HFFc6 (cell line): ENCODE results near the gene YDJC. TPM values are rescaled to one million over a fixed set of nuclear protein-coding genes. Genes with fewer than 3 reads are reported as not detected.
A peak's percentile ranks its signal among the peaks of the same experiment; 100 is the strongest.
"Not testable (repeated sequence)": the region's sequence is repeated elsewhere in the genome, so short reads cannot be mapped to it uniquely, and the experiment has no call there.

Experiments used
- DNase-seq: peaks from one replicate; pipeline ENCODE4 v3.0.0-alpha.2; 2018
- H3K27ac Mint-ChIP-seq: 2 replicates; pipeline ENCODE4 v1.8.0; 2020; ENCODE audit warnings: mild to moderate bottlenecking, mixed read lengths
- H3K27me3 Mint-ChIP-seq: 2 replicates; pipeline ENCODE4 v1.8.0; 2021; ENCODE audit warnings: mild to moderate bottlenecking, moderate library complexity, mixed read lengths; ENCODE audit not compliant: insufficient read depth
- H3K36me3 Mint-ChIP-seq: 2 replicates; pipeline ENCODE4 v1.8.0; 2021; ENCODE audit warnings: low read depth, mixed read lengths
- H3K4me1 Mint-ChIP-seq: 2 replicates; pipeline ENCODE4 v1.8.0; 2020; ENCODE audit warnings: low read depth, mixed read lengths
- H3K4me3 Mint-ChIP-seq: 2 replicates; pipeline ENCODE4 v1.8.0; 2020; ENCODE audit warnings: mild to moderate bottlenecking, moderate library complexity, mixed read lengths
- H3K9me3 Mint-ChIP-seq: 2 replicates; pipeline ENCODE4 v1.8.0; 2020; ENCODE audit warnings: mild to moderate bottlenecking, mixed read lengths
- total RNA-seq, 6 experiments: library from RNA; stranded (reverse); fragmentation: NEBNext Ultra II Directional; extraction: Animal tissue kit (Norgen Biotek cat#: 25700); gene quantifications; 2 replicates in 1 of 6; 3 replicates in 5 of 6; pipeline ENCODE4 v1.2.3, GENCODE V29; 2021
- TF ChIP-seq, protein P1 (sequence below): fragments of 200-600 bp; sonication (generic); IDR thresholded peaks from 2 replicates; pipeline ENCODE4 v1.5.0; 2021; ENCODE audit warnings: antibody characterized with exemption, mild to moderate bottlenecking

The YDJC gene
- total RNA-seq, 6 experiments from 2014 or later: 18.6 to 29.5 (median 20.0) TPM

DNA sequence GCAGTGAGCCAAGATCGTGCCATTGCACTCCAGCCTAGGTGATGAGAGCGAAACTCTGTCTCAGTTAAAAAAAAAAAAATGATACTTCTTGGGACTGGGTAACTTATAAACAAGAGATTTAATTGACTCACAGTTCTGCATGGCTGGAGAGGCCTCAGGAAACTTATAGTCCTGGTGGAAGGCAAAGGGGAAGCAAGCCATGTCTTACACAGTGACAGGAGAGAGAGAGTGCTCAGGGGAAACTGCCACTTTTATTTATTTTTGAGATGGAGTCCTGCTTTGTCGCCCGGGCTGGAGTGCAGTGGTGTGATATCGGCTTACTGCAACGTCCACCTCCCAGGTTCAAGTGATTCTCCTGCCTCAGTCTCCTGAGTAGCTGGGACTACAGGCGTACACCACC lies 20.5 kb upstream of the YDJC start:
- Mint-ChIP-seq H3K27ac (no peak overlapping the region), H3K36me3 (no peaks in the 10 kb centered on the region), H3K27me3 (no peaks in the 10 kb centered on the region; the same call in 1 of the 2 replicates), H3K4me3 (no peak overlapping the region), H3K9me3 (no peaks in the 10 kb centered on the region), H3K4me1 (peaks cover 24% of the 10 kb centered on the region)
- DNase-seq: no peak
- TF ChIP-seq, protein P1, sequence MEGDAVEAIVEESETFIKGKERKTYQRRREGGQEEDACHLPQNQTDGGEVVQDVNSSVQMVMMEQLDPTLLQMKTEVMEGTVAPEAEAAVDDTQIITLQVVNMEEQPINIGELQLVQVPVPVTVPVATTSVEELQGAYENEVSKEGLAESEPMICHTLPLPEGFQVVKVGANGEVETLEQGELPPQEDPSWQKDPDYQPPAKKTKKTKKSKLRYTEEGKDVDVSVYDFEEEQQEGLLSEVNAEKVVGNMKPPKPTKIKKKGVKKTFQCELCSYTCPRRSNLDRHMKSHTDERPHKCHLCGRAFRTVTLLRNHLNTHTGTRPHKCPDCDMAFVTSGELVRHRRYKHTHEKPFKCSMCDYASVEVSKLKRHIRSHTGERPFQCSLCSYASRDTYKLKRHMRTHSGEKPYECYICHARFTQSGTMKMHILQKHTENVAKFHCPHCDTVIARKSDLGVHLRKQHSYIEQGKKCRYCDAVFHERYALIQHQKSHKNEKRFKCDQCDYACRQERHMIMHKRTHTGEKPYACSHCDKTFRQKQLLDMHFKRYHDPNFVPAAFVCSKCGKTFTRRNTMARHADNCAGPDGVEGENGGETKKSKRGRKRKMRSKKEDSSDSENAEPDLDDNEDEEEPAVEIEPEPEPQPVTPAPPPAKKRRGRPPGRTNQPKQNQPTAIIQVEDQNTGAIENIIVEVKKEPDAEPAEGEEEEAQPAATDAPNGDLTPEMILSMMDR: no peak

DNA sequence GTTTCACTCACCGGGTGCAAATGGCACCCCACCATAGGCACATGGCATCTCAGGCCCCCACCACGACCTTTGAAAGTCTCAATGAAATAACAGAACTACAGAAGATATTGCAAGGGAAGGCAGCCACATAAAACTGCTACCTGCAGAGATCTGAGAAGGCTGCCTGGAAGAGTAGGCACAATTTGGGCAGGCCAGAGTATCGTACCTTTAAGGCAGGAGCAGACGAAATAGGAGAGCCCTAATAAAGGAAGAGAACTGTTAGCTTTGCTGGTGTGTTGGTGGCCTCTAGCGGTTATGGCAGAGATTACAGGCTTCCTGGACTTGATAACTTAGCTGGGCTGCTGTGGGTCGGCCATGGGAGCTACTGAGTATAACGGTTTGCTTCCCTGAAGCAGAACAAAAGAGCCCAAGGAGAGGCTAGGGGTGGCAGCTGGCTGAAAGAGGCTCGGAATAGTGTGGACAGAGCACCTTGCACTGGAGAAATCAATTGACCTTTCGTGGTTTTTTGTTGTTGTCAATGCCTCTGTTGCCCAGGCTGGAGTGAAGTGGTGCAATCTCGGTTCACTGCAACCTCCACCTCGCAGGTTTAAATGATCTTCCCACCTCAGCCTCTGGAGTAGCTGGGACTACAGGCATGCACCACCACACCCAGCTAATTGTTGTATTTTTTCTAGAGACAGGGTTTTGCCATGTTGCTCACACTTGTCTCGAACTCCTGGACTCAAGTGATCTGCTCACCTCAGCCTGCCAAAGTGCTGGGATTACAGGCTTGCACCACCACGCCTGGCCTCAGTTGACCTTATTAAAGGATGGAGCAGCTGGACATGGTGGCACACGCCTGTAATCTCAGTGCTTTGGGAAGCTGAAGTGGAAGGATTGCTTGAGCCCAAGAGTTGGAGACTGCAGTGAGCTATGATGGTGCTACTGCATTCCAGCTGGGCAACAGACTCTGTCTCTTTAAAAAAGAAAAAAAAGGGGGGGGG lies 17.1 kb upstream of the YDJC start:
- TF ChIP-seq, protein P1: peak; percentile 89

DNA sequence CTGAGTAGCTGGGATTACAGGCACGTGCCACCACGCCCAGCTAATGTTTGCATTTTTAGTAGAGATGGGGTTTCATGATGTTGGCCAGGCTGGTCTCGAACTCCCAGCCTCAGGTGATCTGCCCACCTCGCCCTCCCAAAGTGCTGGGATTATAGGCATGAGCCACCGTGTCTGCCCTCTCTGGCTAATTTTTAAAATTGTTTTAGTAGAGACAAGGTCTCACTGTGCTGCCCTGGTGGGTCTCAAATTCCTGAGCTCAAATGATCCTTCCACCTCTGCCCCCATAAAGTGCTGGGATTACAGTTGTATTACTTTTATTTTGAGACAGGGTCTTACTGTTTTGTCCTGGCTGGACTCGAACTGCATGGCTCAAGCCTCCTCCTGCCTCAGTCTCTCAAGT lies 15.7 kb upstream of the YDJC start:
- H3K27me3 Mint-ChIP-seq, H3K36me3 Mint-ChIP-seq, H3K27ac Mint-ChIP-seq, H3K9me3 Mint-ChIP-seq, DNase-seq, H3K4me3 Mint-ChIP-seq: not testable (repeated sequence)
- peaks cover 35% of the 10 kb centered on the region for H3K4me1 Mint-ChIP-seq

More for the DNA sequence above, 17.1 kb upstream of the YDJC start:
- Mint-ChIP-seq H3K36me3 (no peaks in the 10 kb centered on the region), H3K27me3 (no peaks in the 10 kb centered on the region; the same call in 1 of the 2 replicates), H3K27ac (no peak overlapping the region), H3K9me3 (no peaks in the 10 kb centered on the region), H3K4me3 (no peak overlapping the region), H3K4me1 (peaks cover 36% of the 10 kb centered on the region)
- DNase-seq: peak; percentile 73

DNA sequence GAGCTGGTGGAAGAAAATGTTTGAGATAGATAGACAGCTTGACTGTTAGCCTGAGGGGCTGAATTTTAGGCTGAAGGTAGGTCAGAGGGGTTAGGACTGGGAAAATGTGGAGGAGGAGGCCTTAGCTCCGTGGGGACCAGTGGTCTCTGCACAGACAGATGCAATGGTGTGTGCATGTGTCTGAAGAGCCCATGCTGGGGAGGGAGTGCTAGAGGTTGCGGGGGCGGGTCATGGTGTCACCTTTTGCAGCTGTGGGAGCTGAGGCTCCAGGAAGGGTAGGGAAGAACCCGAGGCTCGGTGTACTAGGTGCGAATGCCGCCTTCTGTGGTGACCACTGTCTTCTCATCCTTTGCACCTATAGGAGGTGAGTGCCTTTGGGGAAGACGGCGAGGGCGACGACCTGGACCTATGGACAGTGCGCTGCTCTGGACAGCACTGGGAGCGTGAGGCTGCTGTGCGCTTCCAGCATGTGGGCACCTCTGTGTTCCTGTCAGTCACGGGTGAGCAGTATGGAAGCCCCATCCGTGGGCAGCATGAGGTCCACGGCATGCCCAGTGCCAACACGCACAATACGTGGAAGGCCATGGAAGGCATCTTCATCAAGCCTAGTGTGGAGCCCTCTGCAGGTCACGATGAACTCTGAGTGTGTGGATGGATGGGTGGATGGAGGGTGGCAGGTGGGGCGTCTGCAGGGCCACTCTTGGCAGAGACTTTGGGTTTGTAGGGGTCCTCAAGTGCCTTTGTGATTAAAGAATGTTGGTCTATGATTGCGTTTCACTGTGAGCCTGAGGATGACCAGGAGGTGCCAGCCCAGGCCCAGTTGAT lies 13.9 kb upstream of the YDJC start:
- no peaks in the 10 kb centered on the region for H3K36me3 Mint-ChIP-seq
- H3K9me3 Mint-ChIP-seq: no peaks in the 10 kb centered on the region
- DNase-seq: no peak
- no peaks in the 10 kb centered on the region; the same call in 1 of the 2 replicates for H3K27me3 Mint-ChIP-seq
- peaks cover 31% of the 10 kb centered on the region for H3K4me1 Mint-ChIP-seq
- peak overlapping the region; percentile 80 for H3K4me3 Mint-ChIP-seq
- TF ChIP-seq, protein P1: peak; percentile 46
- peak overlapping the region; percentile 12; the same call in 1 of the 2 replicates for H3K27ac Mint-ChIP-seq

DNA sequence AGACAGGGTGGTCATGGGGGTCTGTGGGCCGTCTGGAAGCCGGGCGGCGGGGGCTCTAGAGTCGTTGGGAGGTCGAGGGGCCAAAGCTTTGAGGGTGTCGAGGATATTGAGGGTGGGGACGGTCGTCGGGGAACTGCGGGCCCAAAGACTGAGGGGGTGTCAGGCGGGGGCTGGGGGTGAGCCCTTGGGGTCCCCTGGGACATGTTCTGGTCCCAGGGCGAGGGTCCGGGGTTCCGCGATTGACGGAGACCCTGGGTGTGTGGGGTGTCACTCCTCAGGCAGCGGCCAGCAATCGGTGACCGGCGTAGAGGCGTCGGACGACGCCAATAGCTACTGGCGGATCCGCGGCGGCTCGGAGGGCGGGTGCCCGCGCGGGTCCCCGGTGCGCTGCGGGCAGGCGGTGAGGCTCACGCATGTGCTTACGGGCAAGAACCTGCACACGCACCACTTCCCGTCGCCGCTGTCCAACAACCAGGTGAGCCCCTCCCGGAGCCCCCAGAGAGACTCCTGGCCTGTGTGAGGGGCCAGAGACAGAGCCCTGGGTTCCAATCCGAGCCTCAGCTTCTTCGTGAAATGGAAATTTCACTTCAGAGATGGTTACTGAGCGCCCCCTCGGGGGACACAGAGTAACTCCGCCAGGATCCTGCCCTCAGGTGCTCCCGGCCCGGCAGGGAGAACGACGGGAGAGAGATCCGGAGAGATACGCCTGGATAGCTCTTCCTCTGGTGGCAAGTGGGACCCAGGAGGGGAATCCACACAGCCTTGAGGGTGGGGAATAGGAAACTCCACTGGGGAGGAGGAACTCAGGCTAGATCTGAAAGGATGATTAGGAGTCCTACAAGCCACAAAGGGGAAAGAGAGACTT lies 13.0 kb upstream of the YDJC start:
- DNase-seq: peak; percentile 45
- H3K9me3 Mint-ChIP-seq: no peaks in the 10 kb centered on the region
- H3K4me1 Mint-ChIP-seq: peaks cover 31% of the 10 kb centered on the region
- H3K36me3 Mint-ChIP-seq: no peaks in the 10 kb centered on the region
- TF ChIP-seq, protein P1: peak; percentile 76
- no peaks in the 10 kb centered on the region; the same call in 1 of the 2 replicates for H3K27me3 Mint-ChIP-seq
- H3K4me3 Mint-ChIP-seq: peak overlapping the region; percentile 80
- H3K27ac Mint-ChIP-seq: peak overlapping the region; percentile 85
